Neural progenitor cell (in vitro differentiated cells): ENCODE data around the gene MTG2. TPM values are rescaled to one million over a fixed set of nuclear protein-coding genes. Genes with fewer than 3 reads are reported as not detected.

Experiments used
- DNase-seq: peaks from one replicate; pipeline ENCODE4 v3.0.0-alpha.2; 2016; ENCODE audit warnings: low spot score
- H2AFZ ChIP-seq: fragments of 200-600 bp; sonication (generic); replicated peaks from 2 replicates; pipeline ENCODE4 v1.6.1; 2016; ENCODE audit warnings: antibody characterized with exemption
- H3F3A ChIP-seq: fragments of 200-600 bp; sonication (generic); 2 replicates; pipeline ENCODE4 v1.6.1; 2016; ENCODE audit warnings: antibody characterized with exemption, low read depth
- H3K27ac ChIP-seq: fragments of 200-600 bp; sonication (generic); 2 replicates; pipeline ENCODE4 v1.5.1; 2016; ENCODE audit warnings: mild to moderate bottlenecking
- H3K27me3 ChIP-seq: fragments of 200-600 bp; sonication (generic); 2 replicates; pipeline ENCODE4 v1.6.1; 2016; ENCODE audit warnings: mild to moderate bottlenecking, moderate library complexity
- H3K36me3 ChIP-seq: fragments of 200-600 bp; sonication (generic); 2 replicates; pipeline ENCODE4 v1.5.1; 2016
- H3K4me1 ChIP-seq: fragments of 200-600 bp; sonication (generic); 2 replicates; pipeline ENCODE4 v1.6.1; 2016; ENCODE audit warnings: mixed run types
- H3K4me2 ChIP-seq: fragments of 200-600 bp; sonication (generic); 2 replicates; pipeline ENCODE4 v1.6.1; 2016
- H3K4me3 ChIP-seq: fragments of 200-600 bp; sonication (generic); 2 replicates; pipeline ENCODE4 v1.5.1; 2016
- H3K79me2 ChIP-seq: fragments of 200-600 bp; sonication (generic); 2 replicates; pipeline ENCODE4 v1.6.1; 2016; ENCODE audit warnings: low read depth
- H3K9ac ChIP-seq: fragments of 200-600 bp; sonication (generic); 2 replicates; pipeline ENCODE4 v1.6.1; 2016
- H3K9me3 ChIP-seq: fragments of 200-600 bp; sonication (generic); 2 replicates; pipeline ENCODE4 v1.5.1; 2016; ENCODE audit warnings: low read depth
- H4K20me1 ChIP-seq: fragments of 200-600 bp; sonication (generic); 2 replicates; pipeline ENCODE4 v1.6.1; 2016; ENCODE audit warnings: low read depth
- H3K27ac Mint-ChIP-seq: 3 replicates; pipeline ENCODE4 v1.8.0; 2021; ENCODE audit warnings: mixed read lengths
- H3K27me3 Mint-ChIP-seq: 2 replicates; pipeline ENCODE4 v1.8.0; 2022; ENCODE audit warnings: low read depth, mild to moderate bottlenecking, inconsistent platforms, moderate library complexity, mixed read lengths; ENCODE audit not compliant: insufficient read depth
- H3K36me3 Mint-ChIP-seq: 3 replicates; pipeline ENCODE4 v1.8.0; 2021; ENCODE audit warnings: mixed read lengths
- H3K4me1 Mint-ChIP-seq: 3 replicates; pipeline ENCODE4 v1.8.0; 2021; ENCODE audit warnings: mixed read lengths
- H3K4me3 Mint-ChIP-seq: 3 replicates; pipeline ENCODE4 v1.8.0; 2021; ENCODE audit warnings: mild to moderate bottlenecking, moderate library complexity, mixed read lengths
- H3K9me3 Mint-ChIP-seq: 3 replicates; pipeline ENCODE4 v1.8.0; 2020; ENCODE audit warnings: mixed read lengths
- EZH2 ChIP-seq: fragments of 200-600 bp; sonication (generic); IDR thresholded peaks from 2 replicates; pipeline ENCODE4 v1.6.1; 2017; ENCODE audit warnings: antibody characterized with exemption, mild to moderate bottlenecking, moderate library complexity
- EZH2phosphoT487 ChIP-seq: fragments of 200-600 bp; sonication (generic); IDR thresholded peaks from 2 replicates; pipeline ENCODE4 v1.6.1; 2017; ENCODE audit warnings: antibody characterized with exemption
- total RNA-seq: library from RNA; depleted of rRNA; stranded (reverse); fragments of >200 nt; gene quantifications from 2 replicates; pipeline ENCODE4 v1.2.3, GENCODE V29; 2015; ENCODE audit warnings: low replicate concordance
- TF ChIP-seq, protein P1 (sequence below): fragments of 200-600 bp; sonication (generic); IDR thresholded peaks from 2 replicates; pipeline ENCODE4 v1.5.1; 2017; ENCODE audit warnings: antibody characterized with exemption, mild to moderate bottlenecking

The MTG2 gene
- total RNA-seq, 1 donor from 2014 or later = 16.2 TPM

DNA sequence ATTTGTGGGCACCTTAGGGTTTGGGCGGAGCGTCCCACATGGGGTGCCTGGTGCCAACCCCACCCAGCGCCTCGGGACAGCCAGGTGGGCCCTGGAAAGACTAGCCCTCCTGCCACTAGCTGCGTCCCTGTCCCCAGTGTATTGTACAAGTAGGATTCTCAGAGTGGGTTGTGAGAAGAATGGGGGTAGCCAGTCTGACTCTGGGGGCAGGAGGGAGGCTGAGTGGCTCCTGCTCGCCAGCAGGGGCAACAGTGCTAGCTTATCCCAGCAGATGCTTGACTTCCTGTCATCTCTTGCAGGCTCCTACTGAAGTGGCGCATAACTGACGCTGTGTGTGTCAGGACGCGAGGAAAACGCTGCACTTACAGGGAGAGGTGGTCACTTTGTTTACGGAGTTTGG lies 49.0 kb upstream of the MTG2 start:
- Mint-ChIP-seq H3K4me1 (no peaks in the 10 kb centered on the region), H3K27ac (no peak overlapping the region), H3K36me3 (peaks cover 45% of the 10 kb centered on the region), H3K27me3 (peaks cover 8% of the 10 kb centered on the region), H3K4me3 (no peak overlapping the region), H3K9me3 (no peaks in the 10 kb centered on the region)
- H3F3A ChIP-seq = peaks cover 52% of the 10 kb centered on the region
- H3K4me1 ChIP-seq = no peaks in the 10 kb centered on the region
- no peak overlapping the region for H3K9ac ChIP-seq
- H3K27ac ChIP-seq = no peak overlapping the region
- no peak overlapping the region for H3K4me2 ChIP-seq
- H3K4me3 ChIP-seq = no peak overlapping the region
- peaks cover 90% of the 10 kb centered on the region for H4K20me1 ChIP-seq
- no peak for DNase-seq
- H2AFZ ChIP-seq = no peak overlapping the region
- peaks cover 5% of the 10 kb centered on the region for H3K36me3 ChIP-seq
- H3K27me3 ChIP-seq = no peaks in the 10 kb centered on the region
- TF ChIP-seq EZH2phosphoT487 (no peak), EZH2 (no peak)
- TF ChIP-seq, protein P1, sequence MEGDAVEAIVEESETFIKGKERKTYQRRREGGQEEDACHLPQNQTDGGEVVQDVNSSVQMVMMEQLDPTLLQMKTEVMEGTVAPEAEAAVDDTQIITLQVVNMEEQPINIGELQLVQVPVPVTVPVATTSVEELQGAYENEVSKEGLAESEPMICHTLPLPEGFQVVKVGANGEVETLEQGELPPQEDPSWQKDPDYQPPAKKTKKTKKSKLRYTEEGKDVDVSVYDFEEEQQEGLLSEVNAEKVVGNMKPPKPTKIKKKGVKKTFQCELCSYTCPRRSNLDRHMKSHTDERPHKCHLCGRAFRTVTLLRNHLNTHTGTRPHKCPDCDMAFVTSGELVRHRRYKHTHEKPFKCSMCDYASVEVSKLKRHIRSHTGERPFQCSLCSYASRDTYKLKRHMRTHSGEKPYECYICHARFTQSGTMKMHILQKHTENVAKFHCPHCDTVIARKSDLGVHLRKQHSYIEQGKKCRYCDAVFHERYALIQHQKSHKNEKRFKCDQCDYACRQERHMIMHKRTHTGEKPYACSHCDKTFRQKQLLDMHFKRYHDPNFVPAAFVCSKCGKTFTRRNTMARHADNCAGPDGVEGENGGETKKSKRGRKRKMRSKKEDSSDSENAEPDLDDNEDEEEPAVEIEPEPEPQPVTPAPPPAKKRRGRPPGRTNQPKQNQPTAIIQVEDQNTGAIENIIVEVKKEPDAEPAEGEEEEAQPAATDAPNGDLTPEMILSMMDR = peak; percentile 4
- peaks cover 20% of the 10 kb centered on the region for H3K79me2 ChIP-seq
- no peaks in the 10 kb centered on the region for H3K9me3 ChIP-seq

DNA sequence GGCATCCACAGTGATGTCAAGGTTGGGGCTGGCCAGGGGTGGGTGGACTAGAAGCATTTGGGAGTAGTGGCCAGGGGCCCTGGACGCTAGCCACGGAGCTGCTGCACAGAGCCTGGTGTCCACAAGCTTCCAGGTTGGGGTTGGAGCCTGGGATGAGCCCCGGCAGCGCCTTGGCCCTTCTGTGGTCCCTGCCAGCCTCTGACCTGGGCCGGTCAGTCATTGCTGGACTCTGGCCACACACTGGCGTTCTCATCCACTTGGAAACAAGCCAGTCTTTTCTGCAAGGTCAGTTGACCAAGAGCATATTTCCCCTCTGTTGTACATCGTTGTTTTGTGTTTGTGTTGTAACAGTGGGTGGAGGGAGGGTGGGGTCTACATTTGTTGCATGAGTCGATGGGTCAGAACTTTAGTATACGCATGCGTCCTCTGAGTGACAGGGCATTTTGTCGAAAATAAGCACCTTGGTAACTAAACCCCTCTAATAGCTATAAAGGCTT lies 48.0 kb upstream of the MTG2 start:
- peaks cover 54% of the 10 kb centered on the region for H3F3A ChIP-seq
- no peaks in the 10 kb centered on the region for H3K4me1 ChIP-seq
- TF ChIP-seq EZH2 (no peak), EZH2phosphoT487 (no peak)
- TF ChIP-seq, protein P1 = no peak
- H3K4me3 ChIP-seq = no peak overlapping the region
- no peak overlapping the region for H2AFZ ChIP-seq
- no peak overlapping the region for H3K9ac ChIP-seq
- Mint-ChIP-seq H3K4me1 (no peaks in the 10 kb centered on the region), H3K27me3 (peaks cover 8% of the 10 kb centered on the region), H3K9me3 (no peaks in the 10 kb centered on the region), H3K36me3 (peaks cover 43% of the 10 kb centered on the region), H3K27ac (no peak overlapping the region), H3K4me3 (no peak overlapping the region)
- H3K36me3 ChIP-seq = peaks cover 8% of the 10 kb centered on the region
- no peak for DNase-seq
- no peaks in the 10 kb centered on the region for H3K27me3 ChIP-seq
- no peaks in the 10 kb centered on the region for H3K9me3 ChIP-seq
- no peak overlapping the region for H3K27ac ChIP-seq
- no peak overlapping the region for H3K4me2 ChIP-seq
- H3K79me2 ChIP-seq = peaks cover 25% of the 10 kb centered on the region
- peaks cover 91% of the 10 kb centered on the region for H4K20me1 ChIP-seq

DNA sequence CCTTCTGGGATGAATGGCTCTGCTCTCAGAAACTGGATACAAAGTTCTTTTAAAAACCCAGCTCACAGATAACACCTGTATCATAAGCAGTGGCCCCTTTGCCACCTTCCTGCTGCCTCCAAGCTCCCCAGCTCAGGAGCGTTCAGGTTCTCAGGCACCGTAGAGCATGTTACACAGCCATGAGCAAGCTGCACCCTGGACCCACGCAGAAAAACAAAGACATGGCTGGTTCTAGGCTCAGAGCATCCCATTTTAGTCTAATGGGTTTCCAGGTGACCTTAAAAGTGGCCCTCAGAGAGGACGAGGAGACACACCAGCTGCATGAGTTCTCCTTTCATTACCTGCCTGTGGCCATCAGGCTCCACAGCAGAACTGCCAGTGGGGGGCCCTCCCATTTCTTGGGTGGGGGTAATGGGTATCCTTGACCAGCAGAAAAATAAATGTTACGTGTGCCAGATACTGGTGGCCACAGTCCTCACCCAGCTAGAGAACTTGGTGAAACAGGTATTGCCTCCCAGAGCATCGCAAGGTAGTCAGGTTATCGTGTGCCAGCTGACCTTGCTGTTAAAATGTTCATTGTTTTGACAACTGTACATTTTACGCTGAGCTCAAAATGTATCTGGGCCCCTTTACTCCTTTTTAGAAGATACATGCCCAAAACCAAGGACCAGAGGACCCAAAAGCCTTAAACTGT lies 47.1 kb upstream of the MTG2 start:
- peaks cover 93% of the 10 kb centered on the region for H4K20me1 ChIP-seq
- peaks cover 8% of the 10 kb centered on the region for H3K36me3 ChIP-seq
- no peak overlapping the region for H3K4me3 Mint-ChIP-seq
- no peaks in the 10 kb centered on the region for H3K4me1 ChIP-seq
- no peaks in the 10 kb centered on the region for H3K9me3 ChIP-seq
- no peak overlapping the region for H3K4me3 ChIP-seq
- H3F3A ChIP-seq = peaks cover 58% of the 10 kb centered on the region
- H3K27me3 ChIP-seq = no peaks in the 10 kb centered on the region
- H3K9me3 Mint-ChIP-seq = no peaks in the 10 kb centered on the region
- no peak overlapping the region for H2AFZ ChIP-seq
- H3K27ac Mint-ChIP-seq = no peak overlapping the region
- H3K27ac ChIP-seq = no peak overlapping the region
- peaks cover 8% of the 10 kb centered on the region for H3K27me3 Mint-ChIP-seq
- no peak overlapping the region for H3K4me2 ChIP-seq
- no peak overlapping the region for H3K9ac ChIP-seq
- H3K36me3 Mint-ChIP-seq = peaks cover 41% of the 10 kb centered on the region
- H3K4me1 Mint-ChIP-seq = peaks cover 6% of the 10 kb centered on the region
- peaks cover 29% of the 10 kb centered on the region for H3K79me2 ChIP-seq
- DNase-seq = no peak
- TF ChIP-seq, protein P1 = no peak
- no peak for TF ChIP-seq EZH2phosphoT487
- no peak for TF ChIP-seq EZH2
